IMR-90 (cell line): ENCODE data around the gene LYRM4. TPM values are rescaled to one million over a fixed set of nuclear protein-coding genes. Genes with fewer than 3 reads are reported as not detected.

Experiments
- ATAC-seq: fragments of 200-7000 bp; cut with Tn5 transposase; 2 replicates; pipeline ENCODE4 v1.9.1; 2020; ENCODE audit warnings: low read depth, mild to moderate bottlenecking, moderate library complexity
- BruUV-seq: library from RNA; stranded (reverse); fragments of 400-500 nt; replicated peaks from 2 replicates; lab custom pipeline; 2021; lab: Mats Ljungman, UMichigan
- CTCF ChIA-PET: fragments of 300-600 bp; formaldehyde crosslinking; extraction: SDS; loops from one replicate; lab custom pipeline; 2021; ENCODE audit warnings: antibody characterized with exemption; lab: Yijun Ruan, JAX
- POLR2A ChIA-PET: fragments of 300-600 bp; sonication (Branson Sonifier 250); formaldehyde crosslinking; loops from one replicate; lab custom pipeline; 2022; ENCODE audit warnings: antibody characterized with exemption; ENCODE audit not compliant: unreplicated experiment; lab: Charles Lee
- DNase-seq: peaks from one replicate; pipeline ENCODE4 v3.0.0; 2013
- H2AFZ ChIP-seq: replicated peaks from 2 replicates; pipeline ENCODE3; 2013; ENCODE audit warnings: low read length, mild to moderate bottlenecking; ENCODE audit not compliant: poor library complexity
- H2AK5ac ChIP-seq: 2 replicates; pipeline ENCODE4 v1.6.1; 2013; ENCODE audit warnings: low read depth, low read length, inconsistent platforms
- H2AK9ac ChIP-seq: replicated peaks from 2 replicates; pipeline ENCODE3; 2013; ENCODE audit warnings: mild to moderate bottlenecking, low read depth, low read length, moderate library complexity; ENCODE audit not compliant: poor library complexity
- H2BK120ac ChIP-seq: 2 replicates; pipeline ENCODE4 v1.6.1; 2013; ENCODE audit warnings: low read depth, low read length, inconsistent platforms
- H2BK15ac ChIP-seq: 3 replicates; pipeline ENCODE4 v1.6.1; 2013; ENCODE audit warnings: low read depth, low read length, inconsistent platforms
- H2BK20ac ChIP-seq: 2 replicates; pipeline ENCODE4 v1.6.1; 2013; ENCODE audit warnings: low read depth, mild to moderate bottlenecking, inconsistent platforms, low read length, moderate library complexity
- H2BK5ac ChIP-seq: 2 replicates; pipeline ENCODE4 v1.6.1; 2013; ENCODE audit warnings: mild to moderate bottlenecking, low read depth, low read length, inconsistent platforms; ENCODE audit not compliant: poor library complexity, severe bottlenecking
- H3K14ac ChIP-seq: replicated peaks from 2 replicates; pipeline ENCODE4 v1.6.1; 2013; ENCODE audit warnings: low read depth, low read length, inconsistent platforms
- H3K18ac ChIP-seq: 2 replicates; pipeline ENCODE4 v1.6.1; 2013; ENCODE audit warnings: low read depth, low read length, control low read depth
- H3K23ac ChIP-seq: 2 replicates; pipeline ENCODE4 v1.6.1; 2013; ENCODE audit warnings: low read depth, low read length, inconsistent platforms
- H3K27ac ChIP-seq: 2 replicates; pipeline ENCODE4 v1.5.1; 2013; ENCODE audit warnings: mild to moderate bottlenecking, control low read depth, low read length; ENCODE audit not compliant: insufficient read depth
- H3K27me3 ChIP-seq: 2 replicates; pipeline ENCODE4 v1.6.1; 2013; ENCODE audit warnings: low read length; ENCODE audit not compliant: control insufficient read depth, insufficient read depth
- H3K36me3 ChIP-seq: 2 replicates; pipeline ENCODE4 v1.6.1; 2013; ENCODE audit warnings: low read length, mixed read lengths; ENCODE audit not compliant: control insufficient read depth, insufficient read depth
- H3K4ac ChIP-seq: 2 replicates; pipeline ENCODE4 v1.6.1; 2013; ENCODE audit warnings: low read depth, low read length, inconsistent platforms
- H3K4me1 ChIP-seq: 2 replicates; pipeline ENCODE4 v1.6.1; 2013; ENCODE audit warnings: low read length, mixed read lengths; ENCODE audit not compliant: control insufficient read depth, insufficient read depth
- H3K4me2 ChIP-seq: 2 replicates; pipeline ENCODE4 v1.6.1; 2013; ENCODE audit warnings: low read depth, mild to moderate bottlenecking, control low read depth, low read length, moderate library complexity
- H3K4me3 ChIP-seq: 2 replicates; pipeline ENCODE4 v1.5.1; 2013; ENCODE audit warnings: low read depth, mild to moderate bottlenecking, control low read depth, low read length, moderate library complexity; ENCODE audit not compliant: insufficient read depth
- H3K56ac ChIP-seq: 2 replicates; pipeline ENCODE4 v1.6.1; 2013; ENCODE audit warnings: low read length, inconsistent platforms; ENCODE audit not compliant: insufficient read depth; ENCODE audit errors: extremely low read depth
- H3K79me1 ChIP-seq, 2 experiments: 2 replicates each; pipeline ENCODE4 v1.6.1; 2013; ENCODE audit warnings: low read length in 2 of 2, inconsistent platforms in 1 of 2, low read depth in 1 of 2
- H3K9ac ChIP-seq: 2 replicates; pipeline ENCODE4 v1.6.1; 2013; ENCODE audit warnings: low read depth, low read length, control low read depth
- H3K9me1 ChIP-seq: 2 replicates; pipeline ENCODE4 v1.6.1; 2013; ENCODE audit warnings: low read length, inconsistent platforms; ENCODE audit not compliant: insufficient read depth
- H3K9me3 ChIP-seq: 2 replicates; pipeline ENCODE4 v1.6.1; 2013; ENCODE audit warnings: low read length; ENCODE audit not compliant: control insufficient read depth, insufficient read depth
- H4K20me1 ChIP-seq: 2 replicates; pipeline ENCODE4 v1.6.1; 2013; ENCODE audit warnings: low read length, inconsistent platforms; ENCODE audit not compliant: insufficient read depth
- H4K5ac ChIP-seq: 2 replicates; pipeline ENCODE4 v1.6.1; 2013; ENCODE audit warnings: mild to moderate bottlenecking, low read depth, low read length, control low read depth
- H4K8ac ChIP-seq, 2 experiments: 2 replicates each; pipeline ENCODE4 v1.6.1; 2013; ENCODE audit warnings: low read depth in 2 of 2, low read length in 2 of 2, control low read depth in 1 of 2, inconsistent platforms in 1 of 2
- H4K91ac ChIP-seq: 2 replicates; pipeline ENCODE4 v1.6.1; 2013; ENCODE audit warnings: low read depth, low read length, inconsistent platforms; ENCODE audit not compliant: insufficient read depth
- BHLHE40 ChIP-seq: fragments of 150-350 bp; IDR thresholded peaks from 2 replicates; pipeline ENCODE4 v1.6.1; 2016; ENCODE audit warnings: mild to moderate bottlenecking, low read depth, low read length
- CEBPB ChIP-seq: IDR thresholded peaks from 2 replicates; pipeline ENCODE4 v1.6.1; 2012; ENCODE audit warnings: low read depth, low read length, improper control_type of control experiment
- ELK1 ChIP-seq: fragments of 150-350 bp; IDR thresholded peaks from 2 replicates; pipeline ENCODE4 v1.6.1; 2016; ENCODE audit warnings: low read depth, mild to moderate bottlenecking, low read length, moderate library complexity, borderline replicate concordance
- FOS ChIP-seq: fragments of 150-350 bp; IDR thresholded peaks from 2 replicates; pipeline ENCODE4 v1.6.1; 2016; ENCODE audit warnings: low read depth, low read length
- MAZ ChIP-seq: IDR thresholded peaks from 2 replicates; pipeline ENCODE4 v1.6.1; 2012; ENCODE audit warnings: low read depth, mild to moderate bottlenecking, low read length, improper control_type of control experiment, moderate library complexity, borderline replicate concordance
- MXI1 ChIP-seq: IDR thresholded peaks from 2 replicates; pipeline ENCODE4 v1.6.1; 2012; ENCODE audit warnings: low read depth, mild to moderate bottlenecking, low read length, moderate library complexity, borderline replicate concordance
- NFE2L2 ChIP-seq: fragments of 150-350 bp; IDR thresholded peaks from 2 replicates; pipeline ENCODE4 v1.6.1; 2016; ENCODE audit warnings: low read depth, mild to moderate bottlenecking, low read length
- POLR2A ChIP-seq: IDR thresholded peaks from 2 replicates; pipeline ENCODE4 v1.6.1; 2012; ENCODE audit warnings: mild to moderate bottlenecking, low read depth, low read length
- RCOR1 ChIP-seq: IDR thresholded peaks from 2 replicates; pipeline ENCODE4 v1.6.1; 2012; ENCODE audit warnings: mild to moderate bottlenecking, low read length, improper control_type of control experiment; ENCODE audit not compliant: insufficient replicate concordance
- SMC3 ChIP-seq: fragments of 150-350 bp; IDR thresholded peaks from 2 replicates; pipeline ENCODE4 v1.6.1; 2016; ENCODE audit warnings: low read depth, mild to moderate bottlenecking, antibody characterized with exemption, low read length, moderate library complexity
- WGBS, 2 experiments: methylation state at CpG; one replicate each; pipeline versions ENCODE4 v1.1.5 to v1.1.7; 2013; ENCODE audit warnings: missing lambda C conversion rate in 2 of 2; ENCODE audit not compliant: insufficient read length in 1 of 2; ENCODE audit errors: extremely low coverage in 2 of 2; 5-methylcytosine and 5-hydroxymethylcytosine counted together
- dilution Hi-C: fragments of 300-500 bp; cut with HindIII; formaldehyde crosslinking; loops from one replicate; pipeline ENCODE4 v1.14.3; 2018; ENCODE audit warnings: low sequenced_read_pairs; ENCODE audit not compliant: unreplicated experiment
- in situ Hi-C: fragments of 300-500 bp; cut with MboI; formaldehyde crosslinking; loops from 3 replicates; pipeline ENCODE4 v1.14.3; 2019; ENCODE audit warnings: low sequenced_read_pairs, inconsistent platforms, mixed read lengths
- intact Hi-C: fragments of 100-400 bp; cut with micrococcal nuclease; formaldehyde crosslinking; loops from 2 replicates; pipeline ENCODE4 v1.10.0; 2022
- polyA plus RNA-seq, 3 experiments: library from polyadenylated mRNA; depleted of rRNA; stranded (reverse); fragments of >200 nt; gene quantifications; 2 replicates each; pipeline ENCODE4 v1.2.3, GENCODE V29; 2012; ENCODE audit warnings: low replicate concordance in 1 of 3
- total RNA-seq: library from RNA; depleted of rRNA; stranded (reverse); fragments of >200 nt; gene quantifications from 2 replicates; pipeline ENCODE4 v1.2.3, GENCODE V29; 2012
- TF ChIP-seq, protein P1 (sequence below): conservative IDR thresholded peaks from 2 replicates; pipeline ENCODE4 v1.5.1; 2012; ENCODE audit warnings: mild to moderate bottlenecking, low read depth, low read length, improper control_type of control experiment
- TF ChIP-seq, protein P2 (sequence below): fragments of 150-350 bp; IDR thresholded peaks from 2 replicates; pipeline ENCODE4 v1.6.1; 2017; ENCODE audit warnings: mild to moderate bottlenecking, antibody characterized with exemption, low read length, low read depth

The LYRM4 gene
- total and polyA plus RNA-seq, 2 of the 4 experiments (the other 2 are of a cell fraction): 11.5 to 26.6 TPM

DNA sequence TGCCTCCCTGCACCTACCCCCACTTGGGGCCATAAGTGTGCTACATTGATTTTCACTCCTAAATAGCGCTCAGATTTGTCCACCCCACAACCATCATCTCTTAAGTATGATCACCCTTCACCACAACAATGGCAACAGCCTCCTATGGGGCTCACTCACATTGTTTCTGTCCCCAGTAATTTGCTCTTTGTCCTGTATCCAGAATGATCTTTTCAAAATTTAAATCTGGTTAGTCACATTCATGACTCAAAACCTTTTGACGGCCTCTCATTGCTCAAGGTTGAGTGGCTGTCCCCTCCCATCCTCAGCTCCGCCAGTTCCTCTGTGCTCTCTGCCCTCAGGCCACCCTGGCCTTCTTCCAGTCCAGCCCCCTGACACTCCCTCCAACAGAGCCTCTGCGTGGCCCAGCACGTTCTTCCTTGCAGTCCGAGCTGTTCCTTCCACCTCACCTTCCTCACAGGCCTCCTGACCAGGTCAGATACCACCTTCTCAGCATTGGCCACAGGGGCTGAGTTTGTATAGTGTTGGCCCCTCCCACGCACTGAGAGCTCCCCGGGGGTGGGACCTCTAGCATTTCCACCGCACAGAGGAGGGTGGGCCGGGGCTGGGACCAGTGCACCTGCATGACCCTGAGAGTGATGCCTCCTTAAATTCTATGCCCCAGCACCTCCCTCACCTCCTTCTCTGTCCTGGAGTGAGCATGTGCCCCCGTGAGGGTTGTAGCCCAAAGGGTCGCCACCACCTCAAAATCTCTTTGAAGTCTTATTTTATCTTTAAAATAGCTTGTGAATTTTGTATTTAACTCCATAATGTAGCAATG lies 178.1 kb downstream of the LYRM4 start:
- Histone ChIP-seq H3K27ac (no peak overlapping the region), H2AFZ (peak overlapping the region; percentile 84), H2BK120ac (peak overlapping the region; percentile 71), H2BK20ac (peak overlapping the region; percentile 43), H3K23ac (0 out of 2 replicates have a peak overlapping the region, but pooled peaks have one; percentile 36), H4K5ac (no peak overlapping the region), H3K14ac (no peak overlapping the region), H3K56ac (no peak overlapping the region), H2BK15ac (peak overlapping the region; percentile 89; the same call in 1 of the 3 replicates), H3K4me3 (no peak overlapping the region), H3K27me3 (peaks cover 19% of the 10 kb centered on the region), H3K79me1 (no peaks in the 10 kb centered on the region), H3K9me3 (no peaks in the 10 kb centered on the region; the same call in 1 of the 2 replicates), H2AK5ac (peak overlapping the region; percentile 66), H2AK9ac (peak overlapping the region; percentile 23), H3K9me1 (peaks cover 5% of the 10 kb centered on the region; the same call in 1 of the 2 replicates), H3K9ac (no peak overlapping the region), H2BK5ac (peak overlapping the region; percentile 37), H3K4ac (peak overlapping the region; percentile 58), H4K8ac (peak overlapping the region; percentile 51 to 52; a peak in 2 of 4 replicates), H3K4me2 (no peak overlapping the region; the same call in 1 of the 2 replicates), H4K91ac (peak overlapping the region; percentile 29), H3K18ac (peak overlapping the region; percentile 20; the same call in 1 of the 2 replicates), H3K4me1 (peaks cover 12% of the 10 kb centered on the region), H4K20me1 (no peaks in the 10 kb centered on the region), H3K36me3 (no peaks in the 10 kb centered on the region)
- CTCF ChIA-PET: no interaction called here
- dilution Hi-C loops: no loop called here
- in situ Hi-C loops: no loop called here
- DNase-seq (peak; percentile 81), ATAC-seq (peak; percentile 21)
- no TSS peak for BruUV-seq
- intact Hi-C loops: no loop called here
- WGBS, 2 experiments: 38% methylated on average over 4 of the region's 12 CpGs; no CpG with 5 or more reads in 1 of the 2 experiments
- POLR2A ChIA-PET: no interaction called here
- TF ChIP-seq CEBPB: peak; percentile 85
- peak; percentile 43; the same call in 1 of the 2 replicates for TF ChIP-seq FOS
- TF ChIP-seq, protein P1, sequence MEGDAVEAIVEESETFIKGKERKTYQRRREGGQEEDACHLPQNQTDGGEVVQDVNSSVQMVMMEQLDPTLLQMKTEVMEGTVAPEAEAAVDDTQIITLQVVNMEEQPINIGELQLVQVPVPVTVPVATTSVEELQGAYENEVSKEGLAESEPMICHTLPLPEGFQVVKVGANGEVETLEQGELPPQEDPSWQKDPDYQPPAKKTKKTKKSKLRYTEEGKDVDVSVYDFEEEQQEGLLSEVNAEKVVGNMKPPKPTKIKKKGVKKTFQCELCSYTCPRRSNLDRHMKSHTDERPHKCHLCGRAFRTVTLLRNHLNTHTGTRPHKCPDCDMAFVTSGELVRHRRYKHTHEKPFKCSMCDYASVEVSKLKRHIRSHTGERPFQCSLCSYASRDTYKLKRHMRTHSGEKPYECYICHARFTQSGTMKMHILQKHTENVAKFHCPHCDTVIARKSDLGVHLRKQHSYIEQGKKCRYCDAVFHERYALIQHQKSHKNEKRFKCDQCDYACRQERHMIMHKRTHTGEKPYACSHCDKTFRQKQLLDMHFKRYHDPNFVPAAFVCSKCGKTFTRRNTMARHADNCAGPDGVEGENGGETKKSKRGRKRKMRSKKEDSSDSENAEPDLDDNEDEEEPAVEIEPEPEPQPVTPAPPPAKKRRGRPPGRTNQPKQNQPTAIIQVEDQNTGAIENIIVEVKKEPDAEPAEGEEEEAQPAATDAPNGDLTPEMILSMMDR: no peak
- no peak for TF ChIP-seq NFE2L2
- no peak for TF ChIP-seq POLR2A
- TF ChIP-seq RCOR1: no peak
- no peak for TF ChIP-seq MAZ
- TF ChIP-seq, protein P2, sequence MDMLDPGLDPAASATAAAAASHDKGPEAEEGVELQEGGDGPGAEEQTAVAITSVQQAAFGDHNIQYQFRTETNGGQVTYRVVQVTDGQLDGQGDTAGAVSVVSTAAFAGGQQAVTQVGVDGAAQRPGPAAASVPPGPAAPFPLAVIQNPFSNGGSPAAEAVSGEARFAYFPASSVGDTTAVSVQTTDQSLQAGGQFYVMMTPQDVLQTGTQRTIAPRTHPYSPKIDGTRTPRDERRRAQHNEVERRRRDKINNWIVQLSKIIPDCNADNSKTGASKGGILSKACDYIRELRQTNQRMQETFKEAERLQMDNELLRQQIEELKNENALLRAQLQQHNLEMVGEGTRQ: no peak
- no peak for TF ChIP-seq SMC3
- no peak for TF ChIP-seq ELK1
- TF ChIP-seq MXI1: no peak
- no peak; the same call in 1 of the 2 replicates for TF ChIP-seq BHLHE40
